ENCODE measurements around the gene KDSR.

KDSR gene

DNA sequence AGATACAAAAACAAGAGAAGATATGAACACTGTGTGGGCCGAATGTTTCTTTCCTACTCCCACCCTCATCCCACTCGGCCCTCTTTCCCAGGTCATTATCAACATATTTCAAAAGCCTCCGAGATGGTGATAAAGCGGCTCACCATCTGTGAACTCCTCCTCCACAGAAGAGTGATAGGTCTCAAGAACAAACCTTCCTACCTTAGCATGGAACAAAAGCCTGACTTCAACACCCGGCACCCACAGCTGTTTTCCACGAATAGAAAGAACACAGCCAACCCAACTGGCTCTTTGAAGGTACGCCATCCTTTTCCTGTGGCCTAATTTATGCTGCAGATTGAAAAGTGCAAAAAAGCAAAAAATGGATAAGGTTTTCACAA lies 76.2 kb downstream of the KDSR start:
- H3K4me3 ChIP-seq (ENCODE audit: low read length): no peak overlapping the region

DNA sequence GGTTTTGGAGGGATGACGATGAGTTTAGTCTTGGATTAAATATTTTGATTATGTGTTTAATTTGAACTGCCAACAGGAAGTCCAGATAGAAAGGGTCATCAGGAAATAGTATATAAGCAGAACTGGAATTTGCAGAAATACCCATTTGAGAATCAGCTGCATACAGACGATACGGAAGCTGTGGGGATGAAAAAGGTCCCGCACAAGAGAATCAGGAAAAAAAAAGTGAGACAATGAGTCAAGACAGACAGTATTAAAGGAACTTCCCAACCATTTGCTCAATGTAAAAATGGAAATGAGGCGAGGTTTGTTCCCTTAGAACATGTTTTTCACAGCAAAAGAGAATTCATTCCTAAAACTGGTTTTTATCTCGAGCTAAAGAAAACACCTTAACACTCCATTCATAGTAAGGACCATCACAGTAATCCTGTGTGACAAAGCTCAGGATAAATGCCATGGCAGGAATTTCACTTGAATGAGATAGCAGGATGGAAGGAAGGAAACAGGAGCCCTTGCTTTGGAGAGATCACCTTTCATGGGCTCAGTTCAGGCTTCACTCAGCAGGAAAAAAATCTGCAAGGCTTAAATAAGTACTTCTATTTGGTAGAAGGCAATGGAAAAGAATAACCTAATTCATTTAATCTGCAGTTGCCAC lies 76.7 kb downstream of the KDSR start:
- TF ChIP-seq, protein P1, sequence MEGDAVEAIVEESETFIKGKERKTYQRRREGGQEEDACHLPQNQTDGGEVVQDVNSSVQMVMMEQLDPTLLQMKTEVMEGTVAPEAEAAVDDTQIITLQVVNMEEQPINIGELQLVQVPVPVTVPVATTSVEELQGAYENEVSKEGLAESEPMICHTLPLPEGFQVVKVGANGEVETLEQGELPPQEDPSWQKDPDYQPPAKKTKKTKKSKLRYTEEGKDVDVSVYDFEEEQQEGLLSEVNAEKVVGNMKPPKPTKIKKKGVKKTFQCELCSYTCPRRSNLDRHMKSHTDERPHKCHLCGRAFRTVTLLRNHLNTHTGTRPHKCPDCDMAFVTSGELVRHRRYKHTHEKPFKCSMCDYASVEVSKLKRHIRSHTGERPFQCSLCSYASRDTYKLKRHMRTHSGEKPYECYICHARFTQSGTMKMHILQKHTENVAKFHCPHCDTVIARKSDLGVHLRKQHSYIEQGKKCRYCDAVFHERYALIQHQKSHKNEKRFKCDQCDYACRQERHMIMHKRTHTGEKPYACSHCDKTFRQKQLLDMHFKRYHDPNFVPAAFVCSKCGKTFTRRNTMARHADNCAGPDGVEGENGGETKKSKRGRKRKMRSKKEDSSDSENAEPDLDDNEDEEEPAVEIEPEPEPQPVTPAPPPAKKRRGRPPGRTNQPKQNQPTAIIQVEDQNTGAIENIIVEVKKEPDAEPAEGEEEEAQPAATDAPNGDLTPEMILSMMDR (conservative IDR thresholded peaks at IDR 0.05; ENCODE audit: low read depth, low read length): no peak
- no peak for DNase-seq (ENCODE audit: low read depth)
- no peak overlapping the region for H3K4me3 ChIP-seq (ENCODE audit: low read length)

More for the DNA sequence above, 76.2 kb downstream of the KDSR start:
- TF ChIP-seq, protein P1 (conservative IDR thresholded peaks at IDR 0.05; ENCODE audit: low read depth, low read length): no peak
- DNase-seq (ENCODE audit: low read depth): no peak

DNA sequence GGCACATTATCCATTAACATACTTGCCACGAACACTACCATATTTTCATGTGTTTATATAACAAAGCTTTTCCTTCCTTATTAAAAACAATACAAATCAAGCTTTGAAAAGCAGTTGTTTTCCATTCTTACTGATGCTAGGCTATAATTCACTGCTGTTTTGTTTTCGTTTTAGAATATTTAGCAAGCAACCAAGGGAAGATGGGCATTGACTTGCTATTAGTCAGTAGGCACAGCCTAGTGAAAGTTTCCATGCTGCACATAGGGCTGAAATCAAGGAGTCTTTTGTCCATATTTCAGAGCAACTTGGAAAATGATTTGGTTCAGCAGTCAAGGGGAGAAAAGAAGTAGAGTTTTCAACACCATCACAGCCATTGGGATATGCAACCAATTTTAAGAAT lies 78.7 kb downstream of the KDSR start:
- TF ChIP-seq, protein P1 (conservative IDR thresholded peaks at IDR 0.05; ENCODE audit: low read depth, low read length): no peak
- no peak for DNase-seq (ENCODE audit: low read depth)
- H3K4me3 ChIP-seq (ENCODE audit: low read length): no peak overlapping the region

DNA sequence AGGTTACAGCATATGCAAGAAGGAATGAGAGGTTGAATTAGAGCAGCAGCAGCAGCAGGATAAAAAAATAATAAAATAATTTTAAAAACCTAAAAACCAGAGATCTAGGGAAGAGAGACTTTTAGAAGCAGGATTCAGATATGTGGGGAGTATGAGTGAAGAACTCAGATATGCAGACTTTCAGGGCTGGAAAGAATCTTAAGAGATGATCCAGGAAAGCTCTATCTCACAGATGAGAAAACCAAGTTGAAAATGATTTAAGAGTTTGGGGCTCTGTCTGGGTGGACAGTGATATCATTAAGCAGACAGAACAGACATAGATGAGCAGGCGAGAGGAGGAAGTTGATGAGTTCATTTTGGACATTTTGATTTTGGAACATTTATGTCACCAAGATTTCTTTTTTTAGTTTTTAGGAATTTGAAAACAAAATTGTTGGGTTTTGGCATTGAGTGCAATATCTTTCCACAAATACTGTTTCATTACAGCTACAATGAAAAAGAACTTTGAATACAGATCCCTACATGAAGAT lies 79.2 kb downstream of the KDSR start:
- H3K4me3 ChIP-seq (ENCODE audit: low read length): no peak overlapping the region
- no peak for DNase-seq (ENCODE audit: low read depth)
- TF ChIP-seq, protein P1 (conservative IDR thresholded peaks at IDR 0.05; ENCODE audit: low read depth, low read length): no peak

DNA sequence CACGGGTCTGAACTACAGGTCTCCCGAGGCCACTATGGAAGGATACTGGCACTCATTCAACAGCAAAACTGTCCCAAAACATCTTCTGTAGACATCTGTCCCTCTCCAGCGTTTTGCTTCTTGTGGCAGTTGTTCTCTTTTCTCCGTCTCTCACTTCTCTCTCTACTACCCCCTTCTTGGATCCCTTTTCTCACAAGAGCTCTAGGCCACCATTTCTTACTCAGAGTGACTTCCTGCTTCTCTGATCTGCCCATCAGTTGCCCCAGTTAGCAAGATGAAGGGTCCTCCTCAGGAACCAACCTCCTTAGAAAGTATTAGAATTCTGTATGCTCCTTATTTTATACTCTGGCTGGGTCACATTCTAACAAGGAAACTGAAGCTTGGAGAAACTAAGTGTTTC lies 80.1 kb downstream of the KDSR start:
- H3K4me3 ChIP-seq (ENCODE audit: low read length): no peak overlapping the region
- DNase-seq (ENCODE audit: low read depth): no peak
- TF ChIP-seq, protein P1 (conservative IDR thresholded peaks at IDR 0.05; ENCODE audit: low read depth, low read length): no peak

DNA sequence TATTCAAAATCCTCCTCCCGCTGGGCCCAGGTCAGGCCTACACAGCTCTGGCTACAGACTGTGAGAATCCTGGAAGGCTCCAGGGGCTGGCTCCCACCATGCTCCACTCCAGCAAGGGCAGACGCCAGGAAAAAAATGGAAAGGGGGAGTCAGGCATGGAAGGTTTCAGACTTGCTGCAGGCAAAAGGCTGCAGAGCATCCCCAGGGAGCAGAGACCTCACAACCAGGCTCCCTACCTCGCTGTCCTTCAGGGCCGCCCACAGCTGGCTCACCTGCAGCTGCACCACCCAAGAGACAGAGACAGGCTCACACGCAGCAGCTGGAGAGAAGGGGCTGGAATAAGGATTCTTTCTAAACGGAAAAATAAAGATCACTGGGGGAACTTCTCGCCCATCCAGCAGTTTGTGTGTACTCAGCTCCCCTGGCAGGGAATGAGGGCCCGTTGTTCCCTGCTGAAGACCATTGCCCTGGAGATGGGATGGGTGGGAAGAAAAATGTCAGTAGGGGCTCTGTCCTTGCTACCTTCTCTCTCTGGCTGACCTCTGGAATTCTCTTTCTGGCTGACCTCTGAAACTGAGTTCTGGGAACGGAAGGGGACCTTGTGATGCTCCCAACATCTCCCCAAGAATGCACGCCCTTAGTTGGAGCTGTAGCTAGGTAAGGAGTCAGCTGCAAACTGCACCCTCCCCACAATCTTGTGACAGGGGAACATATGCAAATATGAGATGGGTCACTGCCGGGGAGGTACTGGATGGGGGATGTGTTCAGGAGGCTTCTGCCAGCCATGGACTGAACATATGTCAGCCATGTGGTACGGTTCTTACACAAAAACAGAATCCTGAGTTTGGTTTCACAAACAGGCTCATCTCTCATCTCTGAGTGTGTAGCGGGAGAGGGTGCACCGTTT lies 81.9 kb downstream of the KDSR start:
- no peak for DNase-seq (ENCODE audit: low read depth)
- H3K4me3 ChIP-seq (ENCODE audit: low read length): no peak overlapping the region
- TF ChIP-seq, protein P1 (conservative IDR thresholded peaks at IDR 0.05; ENCODE audit: low read depth, low read length): no peak

All from retinal pigment epithelial cell (primary cell).